ENCODE measurements around the gene NDOR1. TPM values are rescaled to one million over a fixed set of nuclear protein-coding genes. Genes with fewer than 3 reads are reported as not detected.

Gene NDOR1
- polyA plus RNA-seq, 2 of the 4 experiments (the other 2 are of a cell fraction) = 5.6 to 19.5 TPM

DNA sequence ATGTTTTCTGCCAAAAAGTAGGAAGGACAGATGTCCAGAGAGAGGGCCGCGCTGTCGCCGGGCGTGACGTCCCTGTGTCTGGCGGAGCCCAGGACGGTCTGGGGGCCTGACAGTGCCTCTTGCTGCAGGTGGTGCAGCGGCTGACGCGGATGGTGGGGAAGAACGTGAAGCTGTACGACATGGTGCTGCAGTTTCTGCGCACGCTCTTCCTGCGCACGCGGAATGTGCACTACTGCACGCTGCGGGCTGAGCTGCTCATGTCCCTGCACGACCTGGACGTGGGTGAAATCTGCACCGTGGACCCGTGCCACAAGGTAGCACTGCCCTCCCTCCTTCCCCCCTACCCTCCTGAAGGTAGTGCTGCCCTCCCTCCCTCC, 57.4 kb downstream of the NDOR1 start:
- DNase-seq (ENCODE audit: low read depth in 1 of 2, low spot score in 1 of 2) (no peak), ATAC-seq (peak in 1 of 2 experiments; percentile 15; a peak in 3 of 6 replicates), FAIRE-seq (no peak)
- Histone ChIP-seq H3K4me2 (no peak overlapping the region), H3K4me3 (no peak overlapping the region), H3K9me3 (no peaks in the 10 kb centered on the region), H3K27ac (no peak overlapping the region), H3K4me1 (peaks cover 4% of the 10 kb centered on the region; the same call in 2 of the 3 replicates)
- POLR2A ChIA-PET = interaction anchor here (1.0 kb wide), 1 partner anchor 22 kb away, joined by 4 read pairs; no protein-coding TSS in a partner anchor
- TF ChIP-seq RARB (CRISPR knock-in tag; IDR thresholded peaks at IDR 0.05) = no peak
- no peak for TF ChIP-seq ZFP36 (IDR thresholded peaks at IDR 0.05; ENCODE audit: borderline replicate concordance, partially characterized antibody)
- no peak for TF ChIP-seq HOXB5 (CRISPR knock-in tag; IDR thresholded peaks at IDR 0.05)
- no peak for TF ChIP-seq REST (IDR thresholded peaks at IDR 0.05)
- no peak for TF ChIP-seq CBX8 (IDR thresholded peaks at IDR 0.05)
- TF ChIP-seq CTCF (IDR thresholded peaks at IDR 0.05) = no peak
- TF ChIP-seq KDM1A (IDR thresholded peaks at IDR 0.05; ENCODE audit: low read depth) = no peak
- TF ChIP-seq ZC3H11A (IDR thresholded peaks at IDR 0.05) = no peak
- TF ChIP-seq ELK1 (IDR thresholded peaks at IDR 0.05; ENCODE audit: low read depth, low read length) = no peak
- TF ChIP-seq MAZ (IDR thresholded peaks at IDR 0.05; ENCODE audit: borderline replicate concordance, low read depth, low read length) = no peak
- CTCF ChIA-PET = interaction anchor here (1.0 to 17.1 kb wide), 4 partner anchors 10 to 29 kb away, joined by 4 to 236 read pairs (median 26); partner anchors contain the start of genes STPG3 and TUBB4B
- 90% methylated on average over 24 of the region's 24 CpGs for WGBS (ENCODE audit: missing lambda C conversion rate)

- ATAC-seq = no peak
- H3K4me2 ChIP-seq = no peak overlapping the region
- no peaks in the 10 kb centered on the region for H3K9me3 ChIP-seq
- peaks cover 10% of the 10 kb centered on the region for H3K4me1 ChIP-seq
- TF ChIP-seq HEYL (CRISPR knock-in tag; IDR thresholded peaks at IDR 0.05) (no peak), RNF2 (IDR thresholded peaks at IDR 0.05; ENCODE audit: borderline replicate concordance, low read depth) (no peak), RARB (CRISPR knock-in tag; IDR thresholded peaks at IDR 0.05) (no peak), REST (IDR thresholded peaks at IDR 0.05) (no peak), SMC3 (IDR thresholded peaks at IDR 0.05) (no peak), EP300 (IDR thresholded peaks at IDR 0.05) (no peak), ZC3H11A (IDR thresholded peaks at IDR 0.05) (no peak), CHD4 (IDR thresholded peaks at IDR 0.05; ENCODE audit: borderline replicate concordance) (no peak), NPAS2 (CRISPR knock-in tag; IDR thresholded peaks at IDR 0.05; ENCODE audit: borderline replicate concordance) (no peak), CTCF (IDR thresholded peaks at IDR 0.05) (no peak), JUN (IDR thresholded peaks at IDR 0.05) (no peak), GATA3 (IDR thresholded peaks at IDR 0.05; ENCODE audit: borderline replicate concordance) (no peak)
- TF ChIP-seq, protein P1, sequence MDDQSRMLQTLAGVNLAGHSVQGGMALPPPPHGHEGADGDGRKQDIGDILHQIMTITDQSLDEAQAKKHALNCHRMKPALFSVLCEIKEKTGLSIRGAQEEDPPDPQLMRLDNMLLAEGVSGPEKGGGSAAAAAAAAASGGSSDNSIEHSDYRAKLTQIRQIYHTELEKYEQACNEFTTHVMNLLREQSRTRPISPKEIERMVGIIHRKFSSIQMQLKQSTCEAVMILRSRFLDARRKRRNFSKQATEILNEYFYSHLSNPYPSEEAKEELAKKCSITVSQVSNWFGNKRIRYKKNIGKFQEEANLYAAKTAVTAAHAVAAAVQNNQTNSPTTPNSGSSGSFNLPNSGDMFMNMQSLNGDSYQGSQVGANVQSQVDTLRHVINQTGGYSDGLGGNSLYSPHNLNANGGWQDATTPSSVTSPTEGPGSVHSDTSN (IDR thresholded peaks at IDR 0.05) = no peak
- TF ChIP-seq, protein P2, sequence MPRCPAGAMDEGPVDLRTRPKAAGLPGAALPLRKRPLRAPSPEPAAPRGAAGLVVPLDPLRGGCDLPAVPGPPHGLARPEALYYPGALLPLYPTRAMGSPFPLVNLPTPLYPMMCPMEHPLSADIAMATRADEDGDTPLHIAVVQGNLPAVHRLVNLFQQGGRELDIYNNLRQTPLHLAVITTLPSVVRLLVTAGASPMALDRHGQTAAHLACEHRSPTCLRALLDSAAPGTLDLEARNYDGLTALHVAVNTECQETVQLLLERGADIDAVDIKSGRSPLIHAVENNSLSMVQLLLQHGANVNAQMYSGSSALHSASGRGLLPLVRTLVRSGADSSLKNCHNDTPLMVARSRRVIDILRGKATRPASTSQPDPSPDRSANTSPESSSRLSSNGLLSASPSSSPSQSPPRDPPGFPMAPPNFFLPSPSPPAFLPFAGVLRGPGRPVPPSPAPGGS (IDR thresholded peaks at IDR 0.05) = no peak
- H3K27ac ChIP-seq = no peak overlapping the region
- DNase-seq (ENCODE audit: low read depth in 1 of 2, low spot score in 1 of 2) = no peak
- WGBS (ENCODE audit: missing lambda C conversion rate) = 80% methylated on average over 10 of the region's 10 CpGs
- FAIRE-seq = no peak
- ChIA-PET CTCF (interaction anchor here (1.1 to 17.1 kb wide), 3 partner anchors 10 to 23 kb away, joined by 3 to 236 read pairs (median 43); partner anchors contain the start of gene TUBB4B), POLR2A (interaction anchor here (1.0 kb wide), 1 partner anchor 23 kb away, joined by 4 read pairs; no protein-coding TSS in a partner anchor)
- H3K4me3 ChIP-seq = no peak overlapping the region
Measured at GRCh38 chr9:137263506-137263905, 58.0 kb downstream of the NDOR1 start.
